GM23338 (cell line): ENCODE results near the gene C11orf16. TPM values are rescaled to one million over a fixed set of nuclear protein-coding genes. Genes with fewer than 3 reads are reported as not detected.

ENCODE experiments used
- ATAC-seq: fragments of 200-7000 bp; cut with Tn5 transposase; 3 replicates; pipeline ENCODE4 v1.9.1; 2020
- DNase-seq: peaks from one replicate; pipeline ENCODE4 v3.0.0-alpha.2; 2015; ENCODE audit warnings: low spot score
- H2AFZ ChIP-seq: fragments of 200-600 bp; sonication (generic); 2 replicates; pipeline ENCODE4 v1.8.0; 2016; ENCODE audit warnings: antibody characterized with exemption, mild to moderate bottlenecking, moderate library complexity
- H3F3A ChIP-seq: fragments of 200-600 bp; sonication (generic); replicated peaks from 2 replicates; pipeline ENCODE4 v1.8.0; 2017; ENCODE audit warnings: antibody characterized with exemption, mixed run types, low read depth
- H3K27ac ChIP-seq: fragments of 200-600 bp; sonication (generic); 2 replicates; pipeline ENCODE4 v1.6.1; 2016; ENCODE audit warnings: low read depth
- H3K27me3 ChIP-seq: fragments of 200-600 bp; sonication (generic); 2 replicates; pipeline ENCODE4 v1.8.0; 2016; ENCODE audit warnings: mild to moderate bottlenecking, mixed run types, moderate library complexity; ENCODE audit not compliant: insufficient read depth
- H3K36me3 ChIP-seq: fragments of 200-600 bp; sonication (generic); 2 replicates; pipeline ENCODE4 v1.8.0; 2016; ENCODE audit warnings: mild to moderate bottlenecking; ENCODE audit not compliant: insufficient read depth
- H3K4me1 ChIP-seq: fragments of 200-600 bp; sonication (generic); 2 replicates; pipeline ENCODE4 v1.8.0; 2016; ENCODE audit warnings: mild to moderate bottlenecking, moderate library complexity; ENCODE audit not compliant: insufficient read depth
- H3K4me2 ChIP-seq: fragments of 200-600 bp; sonication (generic); 2 replicates; pipeline ENCODE4 v1.7.1; 2017; ENCODE audit warnings: mixed run types
- H3K4me3 ChIP-seq: fragments of 200-600 bp; sonication (generic); 2 replicates; pipeline ENCODE4 v1.6.1; 2016; ENCODE audit warnings: mixed run types
- H3K79me2 ChIP-seq: fragments of 200-600 bp; sonication (generic); replicated peaks from 2 replicates; pipeline ENCODE4 v1.8.0; 2017; ENCODE audit warnings: mild to moderate bottlenecking; ENCODE audit not compliant: insufficient read depth
- H3K9me2 ChIP-seq: fragments of 200-600 bp; sonication (generic); 2 replicates; pipeline ENCODE4 v1.8.0; 2017; ENCODE audit not compliant: insufficient read depth
- H4K20me1 ChIP-seq: fragments of 200-600 bp; sonication (generic); replicated peaks from 2 replicates; pipeline ENCODE4 v1.8.0; 2017; ENCODE audit warnings: mild to moderate bottlenecking; ENCODE audit not compliant: insufficient read depth
- H3K27ac Mint-ChIP-seq: 2 replicates; pipeline ENCODE4 v1.8.0; 2020; ENCODE audit warnings: inconsistent platforms, mild to moderate bottlenecking, moderate library complexity, mixed read lengths
- H3K27me3 Mint-ChIP-seq: 3 replicates; pipeline ENCODE4 v1.8.0; 2022; ENCODE audit warnings: low read depth, mild to moderate bottlenecking, moderate library complexity, mixed read lengths, inconsistent platforms; ENCODE audit not compliant: insufficient read depth, poor library complexity
- H3K36me3 Mint-ChIP-seq: 3 replicates; pipeline ENCODE4 v1.8.0; 2021; ENCODE audit warnings: low read depth, mild to moderate bottlenecking, inconsistent platforms, moderate library complexity, mixed read lengths
- H3K4me1 Mint-ChIP-seq: 3 replicates; pipeline ENCODE4 v1.8.0; 2020; ENCODE audit warnings: mild to moderate bottlenecking, inconsistent platforms, mixed read lengths
- H3K4me3 Mint-ChIP-seq: 3 replicates; pipeline ENCODE4 v1.8.0; 2021; ENCODE audit warnings: moderate library complexity, mild to moderate bottlenecking, inconsistent platforms, mixed read lengths
- H3K9me3 Mint-ChIP-seq: 3 replicates; pipeline ENCODE4 v1.8.0; 2020; ENCODE audit warnings: moderate library complexity, mild to moderate bottlenecking, inconsistent platforms, mixed read lengths
- CTCF ChIP-seq, 2 experiments: fragments of 200-600 bp in 1 of 2; sonication (generic) in 1 of 2; conservative IDR thresholded peaks; 2 replicates each; pipeline versions ENCODE4 v1.5.1 to v1.6.1; 2016 to 2017; ENCODE audit warnings: antibody characterized with exemption in 2 of 2, low read depth in 2 of 2, mild to moderate bottlenecking in 2 of 2, moderate library complexity in 1 of 2
- ETS1 ChIP-seq: IDR thresholded peaks from 2 replicates; pipeline ENCODE4 v1.6.1; 2016; ENCODE audit warnings: antibody characterized with exemption
- EZH2 ChIP-seq: fragments of 200-600 bp; sonication (generic); IDR thresholded peaks from one replicate; pipeline ENCODE4 v1.8.0; 2017; ENCODE audit warnings: antibody characterized with exemption, mild to moderate bottlenecking, low read depth; ENCODE audit not compliant: unreplicated experiment
- EZH2phosphoT487 ChIP-seq: fragments of 200-600 bp; sonication (generic); IDR thresholded peaks from one replicate; pipeline ENCODE4 v1.8.1; 2018; ENCODE audit warnings: antibody characterized with exemption; ENCODE audit not compliant: unreplicated experiment
- JUNB ChIP-seq: IDR thresholded peaks from one replicate; pipeline ENCODE4 v1.6.1; 2016; ENCODE audit warnings: antibody characterized with exemption; ENCODE audit not compliant: unreplicated experiment
- NANOG ChIP-seq: IDR thresholded peaks from 2 replicates; pipeline ENCODE4 v1.6.1; 2016; ENCODE audit warnings: antibody characterized with exemption, borderline replicate concordance
- STAT1 ChIP-seq: IDR thresholded peaks from one replicate; pipeline ENCODE4 v1.6.1; 2016; ENCODE audit warnings: antibody characterized with exemption; ENCODE audit not compliant: unreplicated experiment
- ZNF114 ChIP-seq: fragments of 250-450 bp; sonication (Bioruptor Pico); IDR thresholded peaks from 2 replicates; pipeline ENCODE4 v1.5.0; 2020; ENCODE audit warnings: mild to moderate bottlenecking, moderate library complexity
- polyA plus RNA-seq: library from polyadenylated mRNA; unstranded; fragments of >200 nt; fragmentation: Nextera tagmentation; extraction: Ambion mirVana; gene quantifications from 2 replicates; pipeline ENCODE4 v1.2.1, GENCODE V29; 2016
- total RNA-seq: library from RNA; depleted of rRNA; stranded (reverse); fragments of >200 nt; shearing (Covaris generic); gene quantifications from 2 replicates; pipeline ENCODE4 v1.2.3, GENCODE V29; 2014

C11orf16 gene
- total and polyA plus RNA-seq, 2 experiments from 2014 or later, result not detected

- Histone ChIP-seq H3F3A (peaks cover 2% of the 10 kb centered on the region; the same call in 1 of the 2 replicates), H3K9me2 (no peaks in the 10 kb centered on the region), H3K79me2 (no peaks in the 10 kb centered on the region), H3K4me3 (no peak overlapping the region), H3K4me1 (peaks cover 10% of the 10 kb centered on the region), H4K20me1 (no peaks in the 10 kb centered on the region), H2AFZ (no peak overlapping the region), H3K36me3 (peaks cover 5% of the 10 kb centered on the region; the same call in 1 of the 2 replicates), H3K4me2 (no peak overlapping the region), H3K27me3 (peaks cover 5% of the 10 kb centered on the region), H3K27ac (no peak overlapping the region)
- Mint-ChIP-seq H3K4me3 (no peak overlapping the region), H3K27ac (peak overlapping the region; percentile 12; the same call in 1 of the 2 replicates), H3K27me3 (peaks cover 17% of the 10 kb centered on the region), H3K36me3 (peaks cover 48% of the 10 kb centered on the region), H3K4me1 (peaks cover 25% of the 10 kb centered on the region), H3K9me3 (no peaks in the 10 kb centered on the region)
- DNase-seq (no peak), ATAC-seq (no peak)
- TF ChIP-seq JUNB (no peak), ZNF114 (CRISPR knock-in tag) (no peak), STAT1 (no peak), ETS1 (no peak), NANOG (no peak), CTCF (conservative IDR thresholded peaks at IDR 0.05; ENCODE audit: low read depth in 2 of 2) (no peak; a peak in 1 of 4 replicates), EZH2phosphoT487 (no peak)
These were observed 18.1 kb downstream of the C11orf16 start for GRCh38 chr11:8914661-8915018.

GRCh38 chr11:8913961-8914660, 18.6 kb downstream of the C11orf16 start:
- no peak overlapping the region; the same call in 1 of the 2 replicates for H3K27ac Mint-ChIP-seq

More at GRCh38 chr11:8913961-8914660, 18.6 kb downstream of the C11orf16 start:
- Histone ChIP-seq H3K79me2 (no peaks in the 10 kb centered on the region), H3K27me3 (peaks cover 10% of the 10 kb centered on the region), H4K20me1 (no peaks in the 10 kb centered on the region), H3K27ac (no peak overlapping the region), H2AFZ (no peak overlapping the region), H3K36me3 (peaks cover 3% of the 10 kb centered on the region; the same call in 1 of the 2 replicates), H3F3A (peaks cover 4% of the 10 kb centered on the region; the same call in 1 of the 2 replicates), H3K4me1 (peaks cover 11% of the 10 kb centered on the region), H3K4me3 (no peak overlapping the region), H3K4me2 (no peak overlapping the region; the same call in 1 of the 2 replicates), H3K9me2 (no peaks in the 10 kb centered on the region)
- Mint-ChIP-seq H3K9me3 (no peaks in the 10 kb centered on the region), H3K4me3 (no peak overlapping the region), H3K4me1 (peaks cover 27% of the 10 kb centered on the region), H3K27me3 (peaks cover 20% of the 10 kb centered on the region), H3K36me3 (peaks cover 43% of the 10 kb centered on the region)
- TF ChIP-seq EZH2 (no peak), CTCF (conservative IDR thresholded peaks at IDR 0.05; ENCODE audit: low read depth in 2 of 2) (peak; percentile 73 to 89)
- peak; percentile 78 for DNase-seq
- ATAC-seq, result 0 out of 3 replicates have a peak, but pooled peaks have one; percentile 2
